GM23338 (cell line): ENCODE measurements around the gene MKRN2. TPM values are rescaled to one million over a fixed set of nuclear protein-coding genes. Genes with fewer than 3 reads are reported as not detected.

Experiments used
- ATAC-seq: fragments of 200-7000 bp; cut with Tn5 transposase; 3 replicates; pipeline ENCODE4 v1.9.1; 2020
- DNase-seq: peaks from one replicate; pipeline ENCODE4 v3.0.0-alpha.2; 2015; ENCODE audit warnings: low spot score
- H2AFZ ChIP-seq: fragments of 200-600 bp; sonication (generic); 2 replicates; pipeline ENCODE4 v1.8.0; 2016; ENCODE audit warnings: antibody characterized with exemption, mild to moderate bottlenecking, moderate library complexity
- H3F3A ChIP-seq: fragments of 200-600 bp; sonication (generic); replicated peaks from 2 replicates; pipeline ENCODE4 v1.8.0; 2017; ENCODE audit warnings: antibody characterized with exemption, mixed run types, low read depth
- H3K27ac ChIP-seq: fragments of 200-600 bp; sonication (generic); 2 replicates; pipeline ENCODE4 v1.6.1; 2016; ENCODE audit warnings: low read depth
- H3K27me3 ChIP-seq: fragments of 200-600 bp; sonication (generic); 2 replicates; pipeline ENCODE4 v1.8.0; 2016; ENCODE audit warnings: mild to moderate bottlenecking, mixed run types, moderate library complexity; ENCODE audit not compliant: insufficient read depth
- H3K36me3 ChIP-seq: fragments of 200-600 bp; sonication (generic); 2 replicates; pipeline ENCODE4 v1.8.0; 2016; ENCODE audit warnings: mild to moderate bottlenecking; ENCODE audit not compliant: insufficient read depth
- H3K4me1 ChIP-seq: fragments of 200-600 bp; sonication (generic); 2 replicates; pipeline ENCODE4 v1.8.0; 2016; ENCODE audit warnings: mild to moderate bottlenecking, moderate library complexity; ENCODE audit not compliant: insufficient read depth
- H3K4me2 ChIP-seq: fragments of 200-600 bp; sonication (generic); 2 replicates; pipeline ENCODE4 v1.7.1; 2017; ENCODE audit warnings: mixed run types
- H3K4me3 ChIP-seq: fragments of 200-600 bp; sonication (generic); 2 replicates; pipeline ENCODE4 v1.6.1; 2016; ENCODE audit warnings: mixed run types
- H3K79me2 ChIP-seq: fragments of 200-600 bp; sonication (generic); replicated peaks from 2 replicates; pipeline ENCODE4 v1.8.0; 2017; ENCODE audit warnings: mild to moderate bottlenecking; ENCODE audit not compliant: insufficient read depth
- H3K9me2 ChIP-seq: fragments of 200-600 bp; sonication (generic); 2 replicates; pipeline ENCODE4 v1.8.0; 2017; ENCODE audit not compliant: insufficient read depth
- H4K20me1 ChIP-seq: fragments of 200-600 bp; sonication (generic); replicated peaks from 2 replicates; pipeline ENCODE4 v1.8.0; 2017; ENCODE audit warnings: mild to moderate bottlenecking; ENCODE audit not compliant: insufficient read depth
- H3K27ac Mint-ChIP-seq: 2 replicates; pipeline ENCODE4 v1.8.0; 2020; ENCODE audit warnings: inconsistent platforms, mild to moderate bottlenecking, moderate library complexity, mixed read lengths
- H3K27me3 Mint-ChIP-seq: 3 replicates; pipeline ENCODE4 v1.8.0; 2022; ENCODE audit warnings: low read depth, mild to moderate bottlenecking, moderate library complexity, mixed read lengths, inconsistent platforms; ENCODE audit not compliant: insufficient read depth, poor library complexity
- H3K36me3 Mint-ChIP-seq: 3 replicates; pipeline ENCODE4 v1.8.0; 2021; ENCODE audit warnings: low read depth, mild to moderate bottlenecking, inconsistent platforms, moderate library complexity, mixed read lengths
- H3K4me1 Mint-ChIP-seq: 3 replicates; pipeline ENCODE4 v1.8.0; 2020; ENCODE audit warnings: mild to moderate bottlenecking, inconsistent platforms, mixed read lengths
- H3K4me3 Mint-ChIP-seq: 3 replicates; pipeline ENCODE4 v1.8.0; 2021; ENCODE audit warnings: moderate library complexity, mild to moderate bottlenecking, inconsistent platforms, mixed read lengths
- H3K9me3 Mint-ChIP-seq: 3 replicates; pipeline ENCODE4 v1.8.0; 2020; ENCODE audit warnings: moderate library complexity, mild to moderate bottlenecking, inconsistent platforms, mixed read lengths
- CREB1 ChIP-seq: fragments of 250-450 bp; sonication (Bioruptor Pico); IDR thresholded peaks from 2 replicates; pipeline ENCODE4 v1.5.0; 2020; ENCODE audit warnings: low read depth, mild to moderate bottlenecking, moderate library complexity
- ETS1 ChIP-seq: IDR thresholded peaks from 2 replicates; pipeline ENCODE4 v1.6.1; 2016; ENCODE audit warnings: antibody characterized with exemption
- EZH2 ChIP-seq: fragments of 200-600 bp; sonication (generic); IDR thresholded peaks from one replicate; pipeline ENCODE4 v1.8.0; 2017; ENCODE audit warnings: antibody characterized with exemption, mild to moderate bottlenecking, low read depth; ENCODE audit not compliant: unreplicated experiment
- EZH2phosphoT487 ChIP-seq: fragments of 200-600 bp; sonication (generic); IDR thresholded peaks from one replicate; pipeline ENCODE4 v1.8.1; 2018; ENCODE audit warnings: antibody characterized with exemption; ENCODE audit not compliant: unreplicated experiment
- NANOG ChIP-seq: IDR thresholded peaks from 2 replicates; pipeline ENCODE4 v1.6.1; 2016; ENCODE audit warnings: antibody characterized with exemption, borderline replicate concordance
- ZNF114 ChIP-seq: fragments of 250-450 bp; sonication (Bioruptor Pico); IDR thresholded peaks from 2 replicates; pipeline ENCODE4 v1.5.0; 2020; ENCODE audit warnings: mild to moderate bottlenecking, moderate library complexity
- ZNF331 ChIP-seq: fragments of 250-450 bp; sonication (Bioruptor Pico); IDR thresholded peaks from 2 replicates; pipeline ENCODE4 v1.5.0; 2020; ENCODE audit warnings: low read depth, mild to moderate bottlenecking, moderate library complexity
- ZNF462 ChIP-seq: fragments of 250-450 bp; sonication (Bioruptor Pico); IDR thresholded peaks from 2 replicates; pipeline ENCODE4 v1.5.0; 2020; ENCODE audit warnings: mild to moderate bottlenecking, moderate library complexity
- polyA plus RNA-seq: library from polyadenylated mRNA; unstranded; fragments of >200 nt; fragmentation: Nextera tagmentation; extraction: Ambion mirVana; gene quantifications from 2 replicates; pipeline ENCODE4 v1.2.1, GENCODE V29; 2016
- total RNA-seq: library from RNA; depleted of rRNA; stranded (reverse); fragments of >200 nt; shearing (Covaris generic); gene quantifications from 2 replicates; pipeline ENCODE4 v1.2.3, GENCODE V29; 2014

The MKRN2 gene
- total and polyA plus RNA-seq, 2 experiments from 2014 or later = 11.4 to 24.6 TPM

GRCh38 chr3:12544652-12545472, 12.0 kb upstream of the MKRN2 start (continued):
- TF ChIP-seq ZNF462 = no peak
- no peak for TF ChIP-seq ETS1
- TF ChIP-seq ZNF114 (CRISPR knock-in tag) = no peak
- no peak for TF ChIP-seq EZH2
- no peak for TF ChIP-seq ZNF331
- TF ChIP-seq NANOG = no peak
- TF ChIP-seq EZH2phosphoT487 = no peak

- no peak within 1 kb of the TSS for H3K27ac ChIP-seq
- H3K4me3 ChIP-seq = peak within 1 kb of the TSS; percentile 17
- no peaks in the 10 kb centered on the region for H3K36me3 ChIP-seq
- no peaks in the 10 kb centered on the region for H3K9me2 ChIP-seq
- no peak within 1 kb of the TSS for H2AFZ ChIP-seq
- H4K20me1 ChIP-seq = no peaks in the 10 kb centered on the region
- H3K27me3 ChIP-seq = no peaks in the 10 kb centered on the region
- H3K79me2 ChIP-seq = no peaks in the 10 kb centered on the region
- peak within 1 kb of the TSS; percentile 40 for H3K4me2 ChIP-seq
- no peaks in the 10 kb centered on the region for H3K36me3 Mint-ChIP-seq
- peak within 1 kb of the TSS; percentile 54; the same call in 2 of the 3 replicates for H3K4me3 Mint-ChIP-seq
- H3K27ac Mint-ChIP-seq = peak within 1 kb of the TSS; percentile 43; the same call in 1 of the 2 replicates
- peaks cover 4% of the 10 kb centered on the region for H3K27me3 Mint-ChIP-seq
- H3F3A ChIP-seq = no peaks in the 10 kb centered on the region
- 0 out of 2 replicates have a peak, but pooled peaks cover 3% of the 10 kb centered on the region for H3K4me1 ChIP-seq
- DNase-seq (peak; percentile 92), ATAC-seq (peak; percentile 84)
- H3K4me1 Mint-ChIP-seq = peaks cover 21% of the 10 kb centered on the region
- H3K9me3 Mint-ChIP-seq = no peaks in the 10 kb centered on the region
- TF ChIP-seq ZNF114 (CRISPR knock-in tag) (no peak), CREB1 (CRISPR knock-in tag) (peak; percentile 74)
These were observed 11.5 kb upstream of the MKRN2 start, which contains the start of gene MKRN2OS for GRCh38 chr3:12545473-12545791. MKRN2OS (minus strand) TSS chr3:12545499; CDS start chr3:12545464, 35 bp downstream.
